ENCODE measurements around the gene TRHDE.

Gene TRHDE

DNA sequence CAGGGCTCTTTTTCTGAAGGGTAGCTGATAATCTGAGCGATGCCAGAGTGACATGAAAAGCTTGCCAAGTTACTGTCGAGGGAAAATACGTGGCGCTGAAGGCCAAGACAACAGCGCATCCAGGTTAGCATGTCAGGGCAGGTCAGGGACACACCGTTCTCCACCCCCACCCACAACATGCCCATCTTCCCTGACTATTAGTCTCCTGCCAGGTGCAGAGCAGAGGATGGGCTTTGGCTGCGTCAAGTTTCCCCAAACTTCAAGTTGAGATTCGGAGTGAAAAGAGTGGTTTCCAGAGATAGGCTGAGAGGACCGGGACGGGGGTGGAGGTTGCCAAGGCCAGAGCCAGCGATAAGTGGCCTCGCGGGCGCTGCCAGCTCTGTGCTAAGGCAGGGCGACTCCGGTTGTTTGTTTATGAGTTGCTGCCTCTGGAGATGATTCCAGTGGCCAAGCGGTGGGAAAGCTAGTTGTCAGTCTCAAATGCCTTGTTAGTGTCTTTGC lies 1.7 kb downstream of the TRHDE start:
- no peak for DNase-seq (ENCODE audit: low read depth in 2 of 3, low spot score in 2 of 3)

GRCh38 chr12:72274931-72275330 lies 2.8 kb downstream of the TRHDE start:
- no peak for DNase-seq (ENCODE audit: low read depth in 2 of 3, low spot score in 2 of 3)

DNA sequence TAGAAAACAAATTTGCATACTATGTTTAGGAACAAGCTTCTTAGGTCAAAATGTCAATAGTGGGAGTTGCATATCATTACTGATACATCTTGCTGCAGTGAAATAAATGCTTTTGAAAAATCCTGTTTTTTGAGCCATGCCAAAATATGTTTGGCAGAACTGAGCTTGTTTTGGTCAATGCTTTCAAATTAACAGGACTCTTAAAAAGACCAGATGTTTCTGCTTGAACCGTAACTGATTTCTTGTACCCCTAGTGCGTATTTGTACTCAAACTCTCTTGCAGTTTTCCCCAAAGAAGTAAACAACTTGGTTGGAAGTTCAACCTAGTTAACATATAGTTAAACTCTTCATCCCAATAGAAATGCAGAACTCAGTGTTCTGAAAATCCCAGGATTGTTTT lies 3.4 kb downstream of the TRHDE start:
- DNase-seq (ENCODE audit: low read depth in 2 of 3, low spot score in 2 of 3), result no peak

DNA sequence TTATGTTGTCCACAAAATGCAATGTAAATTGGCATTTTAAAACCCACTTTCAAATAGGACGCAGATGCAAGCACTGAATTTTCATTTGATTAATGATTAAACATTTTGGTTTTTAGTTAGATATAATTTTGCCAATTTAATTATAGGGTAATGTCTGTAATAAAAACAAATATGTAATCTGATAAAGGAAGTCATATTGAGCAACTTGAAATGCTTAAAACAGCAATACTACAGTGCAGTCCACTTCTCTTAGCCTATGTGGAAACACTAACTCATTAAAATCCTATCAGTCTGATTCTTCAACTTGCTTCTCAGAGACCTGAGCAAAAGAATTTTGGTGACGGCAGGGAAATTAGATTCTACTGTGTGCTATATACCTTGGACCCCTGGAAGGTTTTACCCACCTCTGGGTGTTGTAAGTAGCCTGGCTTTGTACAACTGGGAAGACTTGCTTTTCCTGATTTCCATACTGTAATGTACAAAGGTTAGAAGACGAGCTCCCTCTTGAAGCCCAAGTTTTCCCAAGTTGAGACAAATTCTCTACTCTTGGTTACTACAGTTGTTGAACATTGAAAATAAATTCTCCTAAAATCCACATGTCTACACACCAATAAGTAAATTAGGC lies 4.1 kb downstream of the TRHDE start:
- DNase-seq (ENCODE audit: low read depth in 2 of 3, low spot score in 2 of 3), result no peak

GRCh38 chr12:72277415-72277814 lies 5.2 kb downstream of the TRHDE start:
- DNase-seq (ENCODE audit: low read depth in 2 of 3, low spot score in 2 of 3), result no peak

GRCh38 chr12:72278894-72279293 lies 6.7 kb downstream of the TRHDE start:
- DNase-seq (ENCODE audit: low read depth in 2 of 3, low spot score in 2 of 3), result no peak

DNA sequence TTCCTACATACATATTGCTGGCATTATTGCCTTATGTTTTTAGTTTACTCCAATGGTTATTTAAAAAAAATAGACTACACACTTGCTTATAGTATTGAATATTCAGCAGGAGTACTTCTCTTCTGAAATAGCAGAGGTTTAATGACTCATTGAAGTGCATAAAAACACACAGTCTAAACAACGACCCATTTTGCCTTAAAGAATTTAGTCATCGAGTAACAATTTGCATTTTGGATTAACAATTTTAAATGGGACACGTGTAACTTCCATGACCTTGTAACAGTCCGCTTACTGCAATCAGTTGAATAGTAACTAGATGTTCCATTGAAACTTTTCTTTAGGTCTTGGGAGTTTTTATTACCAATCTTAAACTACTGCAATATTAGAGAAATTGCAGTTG lies 9.0 kb downstream of the TRHDE start:
- no peak for DNase-seq (ENCODE audit: low read depth in 2 of 3, low spot score in 2 of 3)

DNA sequence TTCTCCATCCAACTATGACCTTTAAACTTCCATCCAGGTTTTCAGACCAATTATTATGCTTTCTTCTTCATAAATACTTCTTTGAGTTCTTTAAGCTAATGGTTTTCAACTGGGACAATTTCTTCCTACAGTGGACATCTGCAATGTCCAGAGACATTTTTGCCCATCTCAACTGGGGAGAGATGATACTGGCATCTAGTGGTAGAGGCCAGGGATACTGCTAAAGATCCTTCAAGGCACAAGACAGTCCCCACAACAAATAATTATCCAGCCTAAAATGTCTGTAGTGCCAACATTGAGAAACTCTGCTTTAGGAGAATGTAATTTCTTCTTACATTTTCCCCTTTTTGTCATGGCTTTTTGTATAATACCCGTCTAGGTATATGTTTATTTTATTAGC lies 10.6 kb downstream of the TRHDE start:
- DNase-seq (ENCODE audit: low read depth in 2 of 3, low spot score in 2 of 3), result no peak

GRCh38 chr12:72285861-72286260 lies 13.7 kb downstream of the TRHDE start:
- no peak for DNase-seq (ENCODE audit: low read depth in 2 of 3, low spot score in 2 of 3)

DNA sequence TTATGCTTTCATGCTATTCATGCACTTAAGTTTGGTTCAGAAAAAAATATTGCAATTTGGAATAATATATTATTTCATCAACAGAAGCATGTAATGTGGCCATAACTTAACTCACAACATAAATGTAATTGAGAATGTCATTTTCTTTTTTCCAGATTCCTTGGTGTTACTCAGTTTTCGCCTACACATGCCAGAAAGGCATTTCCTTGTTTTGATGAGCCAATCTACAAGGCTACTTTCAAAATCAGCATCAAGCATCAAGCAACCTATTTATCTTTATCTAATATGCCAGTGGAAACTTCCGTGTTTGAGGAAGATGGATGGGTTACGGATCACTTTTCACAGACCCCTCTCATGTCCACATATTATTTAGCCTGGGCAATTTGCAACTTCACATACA lies 14.4 kb downstream of the TRHDE start:
- DNase-seq (ENCODE audit: low read depth in 2 of 3, low spot score in 2 of 3), result no peak

DNA sequence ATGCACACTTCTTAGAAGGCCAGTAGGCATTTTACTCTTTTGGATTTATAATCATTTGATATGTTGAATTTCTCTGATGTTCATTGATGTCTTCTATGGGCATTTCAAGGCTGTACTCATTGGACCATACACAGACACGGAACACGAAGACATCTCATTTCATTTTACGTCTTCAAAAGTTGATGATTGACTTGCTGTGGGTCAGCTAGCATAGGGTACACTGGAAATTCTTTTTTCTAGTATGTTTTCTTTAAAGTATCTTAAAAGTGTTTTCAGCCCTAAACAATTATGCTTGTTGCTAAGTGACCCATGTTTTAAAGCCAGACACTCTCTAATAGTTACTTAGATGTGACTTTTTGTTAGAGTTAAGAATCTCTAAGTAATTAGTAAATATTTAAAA lies 16.3 kb downstream of the TRHDE start:
- DNase-seq (ENCODE audit: low read depth in 2 of 3, low spot score in 2 of 3), result no peak

GRCh38 chr12:72288911-72289310 lies 16.7 kb downstream of the TRHDE start:
- no peak for DNase-seq (ENCODE audit: low read depth in 2 of 3, low spot score in 2 of 3)

- no peak for DNase-seq (ENCODE audit: low read depth in 2 of 3, low spot score in 2 of 3)
These were observed 17.5 kb downstream of the TRHDE start for GRCh38 chr12:72289633-72290032.

DNA sequence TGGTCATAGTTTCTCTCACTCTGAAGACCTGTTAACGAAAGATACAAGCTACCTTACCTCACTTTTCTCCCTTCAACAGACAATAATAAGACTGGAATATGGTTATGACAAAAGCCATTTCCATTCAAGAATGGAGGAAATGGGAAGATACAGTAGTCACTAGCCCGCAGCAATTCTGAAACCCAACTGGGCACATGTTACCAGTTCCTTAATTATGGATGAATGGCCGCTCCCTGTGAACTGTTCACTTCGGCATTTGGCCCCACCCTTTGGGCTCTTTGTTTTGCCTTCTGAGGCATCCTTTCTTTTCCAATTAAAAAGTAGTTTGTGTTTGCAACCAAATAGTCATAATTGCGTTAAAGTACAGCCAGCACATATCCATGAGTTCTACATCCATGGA lies 19.0 kb downstream of the TRHDE start:
- no peak for DNase-seq (ENCODE audit: low read depth in 2 of 3, low spot score in 2 of 3)

GRCh38 chr12:72293701-72294100 lies 21.5 kb downstream of the TRHDE start:
- no peak for DNase-seq (ENCODE audit: low read depth in 2 of 3, low spot score in 2 of 3)

GRCh38 chr12:72295101-72295500 lies 22.9 kb downstream of the TRHDE start:
- no peak for DNase-seq (ENCODE audit: low read depth in 2 of 3, low spot score in 2 of 3)

- DNase-seq (ENCODE audit: low read depth in 2 of 3, low spot score in 2 of 3), result no peak
These were observed 23.6 kb downstream of the TRHDE start for GRCh38 chr12:72295744-72296143.

GRCh38 chr12:72296389-72296788 lies 24.2 kb downstream of the TRHDE start:
- no peak for DNase-seq (ENCODE audit: low read depth in 2 of 3, low spot score in 2 of 3)

DNA sequence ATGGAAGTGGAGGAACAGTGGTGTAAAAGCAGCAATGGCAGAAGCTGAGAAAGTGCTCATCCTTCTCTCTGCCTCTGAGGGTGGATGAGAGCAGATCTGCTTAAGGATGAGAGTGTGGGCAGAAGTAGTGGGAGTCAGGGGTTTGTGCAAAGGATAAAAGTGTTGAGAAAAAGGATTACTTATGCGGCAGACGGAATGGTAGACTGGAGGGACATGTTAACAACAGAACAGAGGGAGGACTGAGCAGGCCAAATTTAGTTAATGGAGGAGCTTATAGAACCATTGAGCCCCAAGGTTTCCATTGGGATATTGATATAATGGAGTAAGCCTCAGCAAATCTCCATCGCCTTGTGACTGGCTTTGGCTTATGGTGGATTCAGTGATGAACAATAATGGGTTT lies 25.5 kb downstream of the TRHDE start:
- DNase-seq (ENCODE audit: low read depth in 2 of 3, low spot score in 2 of 3), result no peak

DNA sequence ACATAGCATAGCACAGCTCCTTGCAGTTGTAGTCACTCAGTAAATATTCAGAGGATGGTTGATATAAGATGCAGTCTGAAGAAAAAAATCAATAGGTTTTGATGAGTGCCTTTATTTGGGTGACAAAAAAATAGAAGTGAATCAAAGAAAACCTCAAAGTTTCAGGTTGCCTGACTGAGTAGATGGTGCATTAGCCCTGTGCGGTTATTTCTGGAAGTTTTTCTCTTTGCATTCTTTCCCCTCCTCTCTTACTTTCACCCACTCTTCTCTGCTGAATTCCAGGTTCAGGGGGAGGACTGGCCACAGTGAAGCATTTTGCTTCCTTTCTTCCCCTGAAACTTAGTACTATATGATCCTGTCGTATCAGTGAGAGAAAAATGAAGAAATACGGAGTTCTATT lies 28.6 kb downstream of the TRHDE start:
- DNase-seq (ENCODE audit: low read depth in 2 of 3, low spot score in 2 of 3), result no peak

GRCh38 chr12:72304751-72305150 lies 32.6 kb downstream of the TRHDE start:
- no peak for DNase-seq (ENCODE audit: low read depth in 2 of 3, low spot score in 2 of 3)

DNA sequence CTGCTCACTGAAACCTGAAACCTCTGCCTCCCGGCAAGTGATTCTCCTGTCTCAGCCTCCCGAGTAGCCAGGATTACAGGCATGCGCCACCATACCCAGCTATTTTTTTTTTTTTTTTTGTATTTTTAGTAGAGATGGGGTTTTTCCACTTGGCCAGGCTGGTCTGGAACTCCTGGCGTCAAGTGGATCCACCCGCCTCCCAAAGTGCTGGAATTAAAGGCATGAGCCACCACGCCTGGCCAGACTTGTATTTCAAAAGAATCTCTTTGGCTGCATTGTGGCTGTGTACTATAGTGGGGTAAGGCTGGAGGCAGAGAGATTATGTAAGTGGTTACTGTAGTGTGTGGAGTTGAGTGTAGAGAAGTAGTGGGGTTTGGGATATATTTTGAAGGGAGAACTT lies 35.1 kb downstream of the TRHDE start:
- no peak for DNase-seq (ENCODE audit: low read depth in 2 of 3, low spot score in 2 of 3)

- DNase-seq (ENCODE audit: low read depth in 2 of 3, low spot score in 2 of 3), result no peak
These were observed 39.8 kb downstream of the TRHDE start for GRCh38 chr12:72311946-72312345.

GRCh38 chr12:72313806-72314205 lies 41.6 kb downstream of the TRHDE start:
- no peak for DNase-seq (ENCODE audit: low read depth in 2 of 3, low spot score in 2 of 3)
